HG03196 (cell line): Measurements from ENCODE around the gene TRABD2B.

Experiments
- ATAC-seq: cut with Tn5 transposase; IDR thresholded peaks from one replicate; pipeline ENCODE4 v1.9.1; 2021; ENCODE audit not compliant: unreplicated experiment

The TRABD2B gene

DNA sequence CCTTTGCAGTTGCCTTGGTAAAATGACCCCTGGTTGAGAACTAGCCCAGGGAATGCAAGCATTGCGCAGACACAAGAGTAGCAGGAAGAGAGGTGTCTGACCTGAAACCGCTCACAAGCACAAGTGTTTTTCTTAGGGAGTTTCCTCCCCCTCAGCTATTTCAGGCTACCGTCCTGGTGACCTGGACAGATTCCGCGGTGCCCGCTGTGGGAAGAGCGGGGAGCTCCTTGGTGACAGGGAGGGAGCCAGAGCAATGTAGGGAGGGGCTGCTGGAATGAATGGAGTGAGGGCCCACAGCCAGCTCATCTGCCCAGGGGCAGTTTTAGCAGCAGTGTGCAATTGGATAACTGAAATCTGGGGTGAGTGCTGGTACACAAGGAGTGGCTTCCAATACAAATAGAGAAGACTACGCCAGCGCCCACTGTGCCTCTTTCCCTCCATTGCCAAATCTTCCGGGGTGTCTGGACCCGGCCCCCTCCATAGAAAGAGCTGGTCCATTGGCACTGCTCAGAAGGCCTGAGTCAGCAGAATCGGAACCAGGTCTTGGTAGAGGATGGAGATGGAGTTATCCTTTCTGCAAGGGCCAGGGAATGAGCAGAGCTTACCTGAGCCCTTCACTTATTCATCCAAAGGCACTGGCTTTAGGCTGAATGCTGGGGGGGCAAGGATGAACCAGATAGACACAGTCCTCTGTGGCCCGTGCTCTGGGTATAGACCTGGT, 82.8 kb downstream of the TRABD2B start:
- ATAC-seq, result no peak

DNA sequence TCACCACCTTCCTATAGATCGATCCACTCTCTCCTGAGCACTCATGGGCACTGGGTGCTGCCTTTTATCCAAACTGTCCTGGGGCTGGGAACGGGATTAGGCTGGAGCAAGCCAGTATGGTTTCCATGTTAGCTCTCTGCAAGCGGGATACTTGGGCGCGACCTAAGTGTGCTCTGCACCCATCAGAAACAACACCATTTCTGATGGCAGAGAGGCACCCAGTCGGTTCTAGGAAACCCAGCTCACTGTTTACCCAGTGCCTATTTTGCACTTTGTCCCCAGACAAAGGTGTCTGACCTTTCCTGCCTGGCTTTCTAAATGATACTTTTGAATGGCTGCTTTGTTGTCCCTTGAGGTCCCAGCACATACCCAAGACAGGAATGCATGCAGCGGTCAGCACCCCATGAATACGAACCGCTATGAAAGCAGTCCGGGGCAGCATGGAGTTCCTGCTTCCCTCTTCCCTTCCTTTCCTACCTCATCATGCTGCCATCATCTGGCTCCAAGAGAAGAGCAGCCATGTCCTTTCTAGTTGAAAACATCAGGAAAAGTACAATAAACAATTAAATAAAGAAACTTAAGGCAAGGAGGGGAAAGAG, 83.9 kb downstream of the TRABD2B start:
- no peak for ATAC-seq

DNA sequence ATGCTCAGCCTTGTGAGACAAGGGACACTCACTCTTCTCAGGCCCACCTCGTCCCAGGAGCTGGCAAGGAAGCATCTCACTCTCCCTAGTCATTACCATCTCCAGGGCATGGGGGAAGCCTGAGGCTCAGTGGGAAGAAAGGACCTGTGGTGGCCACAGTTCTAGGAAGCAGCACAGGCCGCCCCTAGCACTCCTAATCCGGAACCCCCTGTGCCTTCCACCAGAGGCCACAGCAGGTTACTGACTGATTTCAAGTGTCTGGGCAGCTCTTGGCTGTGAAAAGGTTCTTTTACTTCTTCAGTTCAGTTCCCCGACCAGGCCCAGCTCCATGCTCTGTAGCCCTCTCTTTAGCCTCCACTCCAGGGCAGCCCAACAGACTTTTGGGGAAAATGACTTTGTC, 84.4 kb downstream of the TRABD2B start:
- no peak for ATAC-seq

DNA sequence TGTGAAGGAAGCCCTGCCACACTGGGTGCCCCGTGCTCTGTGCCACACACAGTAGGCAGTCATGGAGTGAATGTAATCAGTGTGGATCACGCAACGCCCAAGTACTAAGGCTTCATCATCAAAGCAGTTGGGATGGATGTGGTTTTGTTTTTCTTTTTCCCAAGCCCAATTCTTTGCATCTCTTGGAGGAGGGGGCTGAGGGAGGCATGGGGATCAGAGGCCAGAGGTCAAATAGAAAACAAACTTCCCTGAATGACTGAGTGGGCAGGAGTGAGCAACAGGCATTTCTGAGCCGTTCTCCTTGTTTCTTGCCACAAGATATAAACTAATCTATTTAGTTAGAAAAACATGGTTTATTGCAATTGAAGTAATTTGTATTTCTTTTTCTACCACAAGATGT, 85.3 kb downstream of the TRABD2B start:
- no peak for ATAC-seq

DNA sequence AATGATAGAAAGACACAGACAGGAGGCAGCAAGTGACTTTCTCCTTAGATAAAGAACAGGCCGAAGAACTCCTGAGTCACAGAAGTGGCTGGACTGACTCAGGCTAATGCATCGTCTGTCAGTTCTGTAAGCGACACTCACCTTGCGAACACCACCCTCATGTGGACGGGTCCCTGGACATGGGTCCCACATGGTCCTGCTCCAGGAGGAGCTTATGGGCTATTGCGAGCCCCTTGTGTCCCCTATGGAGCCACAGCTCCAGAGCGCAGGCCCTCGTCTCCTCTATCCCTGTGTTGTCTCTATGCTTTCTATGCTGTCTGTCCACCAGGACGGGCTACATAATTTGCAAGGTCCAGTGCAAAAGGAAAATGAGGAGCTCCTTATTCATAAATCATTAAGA, 85.8 kb downstream of the TRABD2B start:
- ATAC-seq, result no peak

DNA sequence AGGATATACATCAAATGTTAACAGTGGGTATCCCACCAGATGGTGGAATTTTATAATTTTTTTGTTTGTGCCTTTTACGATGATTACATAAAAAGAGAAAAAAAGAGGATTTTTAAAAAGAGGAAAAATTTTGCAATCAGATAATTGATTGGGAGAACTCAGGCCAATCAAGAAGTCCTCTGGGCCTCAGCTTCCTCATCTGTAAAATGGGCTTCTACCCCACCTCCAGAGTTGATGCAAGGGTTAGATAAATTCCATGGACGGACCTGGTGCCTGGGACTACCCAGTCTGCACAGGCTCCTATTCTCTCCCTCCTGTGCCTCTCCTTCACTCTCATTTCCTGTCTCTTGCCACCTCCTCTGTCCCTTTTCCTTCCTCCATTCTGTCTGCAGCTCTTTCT, 88.9 kb downstream of the TRABD2B start:
- no peak for ATAC-seq

DNA sequence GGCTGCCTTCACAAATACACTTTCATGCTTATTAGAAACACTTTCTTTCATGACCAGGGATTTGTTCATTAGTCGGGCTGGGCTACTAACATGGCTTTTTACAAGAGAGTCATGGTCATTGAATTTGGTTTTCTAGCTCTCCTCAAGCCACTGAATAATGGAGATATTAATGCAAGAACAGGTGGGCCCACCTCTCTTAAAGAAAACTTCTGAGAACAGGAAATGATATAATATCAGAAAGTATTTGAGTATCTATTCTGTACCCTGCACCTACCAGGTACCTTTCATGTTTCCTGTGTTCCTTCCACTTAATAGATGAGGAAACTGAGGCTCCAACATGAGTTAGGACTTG, 90.0 kb downstream of the TRABD2B start:
- ATAC-seq, result no peak

DNA sequence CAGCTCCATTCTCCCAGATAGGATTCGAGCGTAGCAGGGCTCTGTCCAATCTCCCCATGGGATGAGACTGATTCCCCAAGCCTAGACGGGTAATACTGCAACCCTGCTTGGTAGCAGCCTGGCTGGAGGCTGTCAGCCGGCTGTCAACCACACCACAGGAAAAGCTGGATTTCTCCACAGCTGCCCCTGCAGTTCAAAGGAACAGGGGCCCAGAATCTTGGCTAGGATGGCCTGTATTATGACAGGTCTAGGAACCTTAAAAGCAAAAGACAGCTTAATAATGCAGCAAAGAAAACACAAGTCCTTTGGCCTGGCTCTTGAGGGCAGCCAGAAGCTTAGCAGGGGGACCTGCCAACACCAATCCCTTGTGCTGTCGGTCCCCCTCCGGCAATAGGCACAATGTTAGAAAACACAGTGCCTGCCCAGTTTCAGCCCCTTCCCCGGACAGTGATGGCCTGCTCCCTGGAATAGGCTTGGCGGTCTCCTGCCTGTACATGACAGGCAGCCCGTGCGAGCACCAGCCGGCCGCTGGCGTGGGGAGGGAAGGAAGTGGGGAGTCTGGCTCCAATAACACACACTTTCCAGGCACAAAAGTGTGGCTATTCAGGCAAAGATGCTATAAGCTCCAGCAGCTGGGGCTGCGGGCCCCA, 90.5 kb downstream of the TRABD2B start:
- ATAC-seq, result no peak

DNA sequence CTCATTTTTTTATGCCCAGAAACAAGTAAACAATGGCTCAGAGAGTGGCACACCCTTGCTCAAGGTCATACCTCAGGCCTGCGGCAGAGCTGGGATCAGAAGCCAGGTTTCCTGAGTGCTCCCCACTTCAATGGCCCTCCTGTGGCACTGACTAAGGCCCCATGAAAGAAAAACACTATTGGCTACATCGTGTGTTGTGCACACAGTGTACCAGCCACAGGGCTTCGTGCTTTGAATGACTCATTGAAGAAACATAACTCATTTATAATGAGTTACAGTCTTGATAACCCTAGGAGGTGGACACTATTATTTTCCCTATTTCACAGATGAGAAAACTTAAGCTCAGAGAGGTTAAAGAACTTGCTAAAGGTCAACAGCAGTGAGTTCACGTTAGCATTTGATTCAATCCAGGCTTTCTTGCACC, 91.2 kb downstream of the TRABD2B start:
- ATAC-seq, result no peak

DNA sequence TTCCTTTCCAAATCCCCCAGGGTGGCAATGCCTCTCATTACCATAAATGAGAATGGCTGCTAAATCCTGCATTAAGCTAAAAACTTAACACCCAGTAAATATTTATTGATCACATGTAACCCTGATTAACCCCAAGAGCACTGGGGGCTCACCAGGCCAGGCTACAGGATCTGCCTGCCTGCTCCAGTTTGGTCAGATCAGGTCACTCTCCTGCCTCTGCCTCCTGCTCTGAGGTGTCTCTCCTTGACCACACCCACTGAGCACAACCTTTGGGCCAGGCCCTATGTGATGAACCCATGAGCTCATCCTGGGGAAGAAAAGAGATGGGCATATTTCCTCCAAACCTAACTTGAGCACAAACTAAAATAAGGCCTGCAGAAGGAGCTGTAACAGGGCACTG, 93.5 kb downstream of the TRABD2B start:
- ATAC-seq, result no peak

DNA sequence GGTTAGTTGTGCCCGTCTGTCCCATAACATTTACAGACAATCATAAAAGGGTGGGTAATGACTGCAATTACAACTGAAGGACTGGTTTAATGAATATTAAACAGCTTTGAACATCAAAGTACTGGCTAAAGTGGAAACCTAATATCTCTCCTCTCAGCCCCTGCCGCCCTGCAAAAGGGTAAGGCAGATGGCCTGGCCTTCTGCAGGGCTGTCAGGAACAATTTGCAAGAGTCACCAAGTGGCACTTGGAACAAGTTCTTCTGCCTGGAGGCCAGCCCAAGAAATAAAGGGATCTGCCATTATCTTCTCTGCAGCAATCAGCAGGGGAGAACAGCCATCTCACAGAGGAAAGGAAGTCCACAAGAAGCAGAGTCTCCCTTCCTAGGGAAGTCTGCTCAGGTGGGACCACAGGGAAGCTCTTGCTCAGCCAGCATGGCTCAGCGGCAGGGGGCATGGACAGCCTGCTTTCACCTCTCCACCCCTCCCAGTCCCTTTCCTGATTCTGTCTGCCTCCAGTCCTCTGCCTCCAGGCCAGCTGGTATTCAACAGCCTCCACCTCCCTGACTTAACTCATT, 96.1 kb downstream of the TRABD2B start:
- ATAC-seq, result no peak

DNA sequence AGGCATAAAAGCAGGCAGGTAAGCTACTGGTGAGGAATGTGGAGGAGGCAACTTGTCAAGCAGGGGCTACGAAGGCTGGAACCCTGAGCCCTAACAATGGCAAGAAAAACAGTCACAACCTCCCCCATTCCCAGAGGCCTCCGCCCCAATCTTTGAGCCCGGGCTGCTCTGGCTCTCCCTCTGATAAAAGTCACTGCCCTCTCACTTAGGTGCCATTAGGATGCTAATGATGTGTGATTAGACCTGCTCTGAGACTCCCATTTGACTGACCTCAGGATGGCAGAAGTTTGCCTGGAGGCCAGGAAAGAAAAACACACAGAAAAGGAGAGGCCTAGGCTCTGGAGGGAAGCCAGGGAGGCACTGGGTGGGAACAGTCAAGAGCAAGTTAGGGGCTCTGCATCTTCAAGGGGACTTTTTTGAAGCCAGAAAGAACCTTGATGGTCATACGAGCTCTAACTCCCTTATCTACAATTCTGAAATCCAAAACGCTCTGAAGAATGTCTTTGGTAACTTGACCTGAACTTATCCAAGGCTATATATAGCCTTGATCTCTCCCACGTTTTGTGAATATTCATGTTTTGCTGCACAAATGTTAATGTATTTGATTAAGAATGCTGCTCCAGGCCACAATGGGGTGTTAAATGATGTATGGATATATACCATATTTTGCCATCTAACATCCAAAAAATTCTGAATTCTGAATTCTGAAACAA, 98.9 kb downstream of the TRABD2B start:
- no peak for ATAC-seq

DNA sequence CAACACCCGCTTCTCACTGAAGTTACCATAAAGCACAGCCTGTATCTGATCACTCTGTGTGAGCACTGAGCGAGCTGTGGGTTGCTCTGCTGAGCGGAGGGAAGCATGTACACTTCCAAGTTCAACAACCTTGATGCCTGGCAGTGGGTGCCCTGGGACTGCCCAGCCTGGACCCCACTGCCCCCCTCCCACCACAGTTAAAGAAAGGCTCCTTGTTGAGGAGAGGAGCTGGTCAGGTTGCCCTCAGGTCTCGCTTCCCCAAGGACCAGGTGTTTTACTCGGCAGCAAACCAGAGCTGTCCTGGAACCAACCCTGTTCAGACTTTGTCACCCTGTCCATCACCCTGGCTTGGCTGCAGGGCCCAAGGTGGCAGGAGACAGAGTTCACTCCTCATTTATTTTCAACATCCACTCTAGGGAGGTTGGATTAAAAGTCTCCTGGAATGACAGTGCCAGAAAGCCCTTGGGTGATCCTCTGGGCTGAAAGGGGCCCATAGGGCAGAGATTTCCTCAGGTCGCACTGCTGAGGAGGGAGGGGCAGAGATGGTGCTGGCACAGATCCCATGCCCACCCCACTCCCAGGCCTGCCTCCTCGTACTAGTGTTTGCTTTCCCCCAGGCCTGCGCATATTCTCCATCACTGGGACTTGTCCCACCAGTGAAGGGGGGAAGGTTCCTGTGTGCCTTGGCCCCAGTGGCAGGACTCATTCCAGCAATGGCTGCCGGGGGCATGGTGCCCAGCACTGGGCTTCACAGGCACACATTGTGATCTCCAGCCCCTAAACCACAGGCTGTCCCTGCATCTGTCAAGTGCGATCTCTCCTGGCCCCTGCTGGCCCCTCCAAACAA, 101.7 kb downstream of the TRABD2B start:
- ATAC-seq, result no peak

DNA sequence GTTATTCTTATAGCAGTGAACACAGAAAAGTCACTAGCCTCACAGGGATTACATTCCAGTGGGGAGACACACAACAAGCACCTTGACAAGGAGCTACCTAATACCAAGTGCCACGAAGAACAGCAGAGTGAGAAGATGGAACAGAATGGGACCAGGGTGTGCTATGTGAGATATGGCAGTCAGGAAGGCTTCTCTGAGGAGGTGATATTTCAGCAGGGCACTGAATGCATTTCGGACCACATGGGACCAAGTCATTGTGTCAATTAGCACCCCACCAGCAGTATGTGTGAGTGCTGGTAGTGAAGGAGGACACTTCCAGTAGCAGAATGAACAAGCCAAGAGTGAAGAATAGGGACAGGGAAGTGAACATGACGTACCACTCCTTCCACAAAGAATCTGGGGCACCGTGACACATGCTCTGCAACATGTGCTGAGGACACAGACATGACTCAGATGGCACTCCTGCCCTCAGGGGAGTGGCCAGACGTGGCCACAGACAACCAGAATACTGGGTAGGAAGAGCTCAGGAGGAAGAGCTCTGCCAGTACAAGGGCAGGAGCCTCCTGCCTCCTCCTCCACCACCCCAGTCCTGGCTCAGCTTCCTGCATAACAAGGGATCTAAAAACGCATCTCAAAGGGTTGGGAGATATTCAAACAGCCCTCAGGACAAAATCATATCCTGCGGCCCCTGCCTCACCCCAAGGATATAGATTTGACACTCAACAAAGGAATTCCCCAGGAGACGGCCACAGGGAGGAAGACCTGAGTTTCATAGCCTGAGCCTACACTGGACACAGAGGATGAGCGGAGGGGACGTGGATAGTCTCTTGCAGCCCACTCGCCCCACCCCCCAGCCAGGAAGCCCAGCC, 102.5 kb downstream of the TRABD2B start:
- ATAC-seq, result no peak

DNA sequence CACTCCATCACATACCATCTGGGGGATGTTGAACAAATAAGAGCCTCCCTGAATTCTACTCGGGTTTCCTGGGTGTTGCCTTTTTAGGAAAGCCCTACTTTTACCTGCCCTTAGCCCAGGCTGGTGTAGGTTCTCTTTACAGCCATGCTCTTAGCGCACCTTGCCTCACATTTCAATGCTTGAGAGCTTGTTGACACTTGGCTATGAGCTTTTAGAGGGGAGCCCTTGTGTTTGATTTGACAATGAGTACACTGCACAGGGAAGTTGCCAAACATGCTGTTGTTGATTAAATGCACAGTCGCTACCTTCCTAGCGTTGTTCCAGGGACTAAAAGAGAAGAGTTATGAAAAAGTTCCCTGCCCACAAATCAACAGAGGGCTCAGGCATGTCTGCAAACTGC, 103.8 kb downstream of the TRABD2B start:
- ATAC-seq, result no peak

DNA sequence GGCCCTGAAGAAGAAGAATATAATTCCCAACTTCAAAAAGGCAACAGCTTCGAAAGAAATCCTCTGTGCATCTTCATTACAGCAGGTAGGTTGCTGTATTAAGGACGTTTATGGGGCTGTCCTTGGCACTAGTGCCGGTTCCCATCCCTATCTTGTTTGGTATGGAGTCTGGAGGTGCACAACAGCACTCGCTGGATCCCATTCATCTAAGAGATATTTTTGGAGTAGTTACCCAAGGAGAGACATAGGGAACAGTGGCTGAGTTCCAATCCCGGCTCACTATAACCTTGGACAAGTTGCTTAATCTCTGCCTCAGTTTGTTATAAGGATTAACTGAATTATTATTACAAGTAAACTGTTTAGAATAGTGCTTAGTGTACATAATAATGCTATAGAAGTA, 106.4 kb downstream of the TRABD2B start:
- no peak for ATAC-seq

DNA sequence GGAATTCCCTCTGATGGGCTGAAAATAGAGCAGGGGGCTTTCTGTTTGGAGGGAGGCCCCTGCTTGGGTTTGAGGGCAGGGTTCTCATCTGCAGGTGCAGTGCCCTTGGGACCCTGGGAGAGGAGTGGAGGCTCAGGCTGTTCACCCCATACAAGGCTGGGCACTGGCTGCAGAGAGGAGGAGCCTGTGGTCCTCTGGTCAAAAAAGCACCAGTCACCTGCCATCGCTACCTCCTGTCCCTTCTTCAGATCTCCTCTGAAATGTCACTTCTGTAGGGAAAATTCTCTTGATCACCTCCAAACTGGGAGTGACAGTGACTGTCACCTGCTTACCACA, 108.9 kb downstream of the TRABD2B start:
- ATAC-seq, result no peak

DNA sequence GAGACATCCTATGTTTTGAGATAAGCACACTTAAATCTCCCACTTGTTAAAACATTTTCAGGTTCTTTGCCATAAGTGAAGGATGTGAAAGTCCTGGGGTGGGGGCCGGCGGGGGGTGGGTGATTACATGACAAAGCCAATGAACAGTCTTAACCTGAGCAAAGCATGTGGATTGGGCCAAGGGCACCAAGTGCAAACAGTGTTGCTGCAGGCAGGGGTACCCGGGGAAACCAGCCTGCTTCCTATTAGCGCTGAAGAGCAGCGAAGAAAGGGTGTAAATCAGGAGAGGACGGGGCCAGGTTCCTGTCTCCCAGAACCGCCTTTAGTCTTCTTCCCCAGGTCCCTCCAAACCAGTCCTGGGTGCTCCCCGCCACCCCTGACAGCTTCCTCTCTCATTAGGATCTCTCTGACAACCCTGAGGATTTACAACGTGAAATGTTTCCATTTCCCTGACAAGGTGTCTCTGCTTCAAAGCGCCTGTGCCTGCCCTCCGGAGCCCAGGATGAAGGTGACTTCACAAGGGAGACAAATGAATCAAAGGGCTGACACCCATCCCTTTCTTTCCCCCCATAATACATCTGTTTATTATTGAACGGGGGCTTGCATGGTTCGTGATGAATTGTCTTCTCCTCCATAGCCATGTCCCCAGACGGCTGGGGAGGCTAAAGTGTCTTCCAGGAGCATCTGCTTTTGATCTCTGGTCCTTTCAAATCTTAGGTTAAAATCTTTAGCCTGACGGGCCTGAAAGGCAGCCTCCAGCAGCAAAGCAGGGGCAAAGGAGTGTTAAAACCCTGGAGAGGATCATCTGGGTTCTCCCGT, 109.5 kb downstream of the TRABD2B start:
- ATAC-seq, result no peak

DNA sequence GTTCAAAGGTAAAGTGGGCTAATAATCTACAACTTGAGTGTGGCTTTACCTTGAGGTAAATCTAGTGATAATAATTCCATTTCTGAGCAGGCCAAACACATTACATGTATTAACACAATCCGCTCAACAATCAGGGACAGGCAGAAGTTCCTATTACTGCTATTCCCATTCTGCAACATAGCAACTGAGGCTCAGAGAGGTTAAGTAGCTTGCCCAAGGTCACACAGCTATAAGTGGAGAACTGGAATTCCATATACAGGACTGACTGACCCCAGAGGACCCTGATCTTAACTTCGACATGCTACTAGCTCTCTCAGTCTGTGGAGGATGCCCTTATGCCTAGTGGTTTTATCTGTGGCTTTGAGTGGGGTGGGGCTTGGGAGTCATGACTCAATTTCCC, 110.1 kb downstream of the TRABD2B start:
- ATAC-seq, result no peak
